ENCODE results near the gene FBXL15. TPM values are rescaled to one million over a fixed set of nuclear protein-coding genes. Genes with fewer than 3 reads are reported as not detected.

The FBXL15 gene
- total and polyA plus RNA-seq, 9 of the 15 experiments (the other 6 are each of a cell fraction or from before 2014, with no cell fraction given) = 0.08 to 25.9 (median 3.5) TPM

- H3K27ac ChIP-seq (ENCODE audit: extremely low read depth, low read depth, low read length) = no peak overlapping the region
- FAIRE-seq = no peak
- DNase-seq (ENCODE audit: extremely low read depth in 1 of 4, low spot score in 3 of 4) = no peak
- H3K9me1 ChIP-seq (ENCODE audit: control insufficient read depth, insufficient read depth, low read length) = no peaks in the 10 kb centered on the region
- no peak overlapping the region for H2AFZ ChIP-seq (ENCODE audit: low read depth, low read length)
- H3K4me3 ChIP-seq = no peak overlapping the region
- no peak overlapping the region for H3K9ac ChIP-seq (ENCODE audit: insufficient read depth in 1 of 2, low read depth in 2 of 2, low read length in 2 of 2)
- no peaks in the 10 kb centered on the region for H3K79me2 ChIP-seq (ENCODE audit: control insufficient read depth, insufficient read depth, low read length)
- in situ Hi-C loops (cut with MboI) = loop anchor here (25.0 kb wide), 1 partner anchor 210 kb away; no protein-coding TSS in a partner anchor
- no peak overlapping the region for H3K4me2 ChIP-seq (ENCODE audit: insufficient read depth, low read length)
- CTCF ChIA-PET (ENCODE audit: low intra/inter-chr PET ratio) = no interaction called here
- intact Hi-C loops (cut with micrococcal nuclease) = no loop called here
- H3K9me3 ChIP-seq (replicated peaks; ENCODE audit: control insufficient read depth, insufficient read depth, low read depth, low read length) = no peaks in the 10 kb centered on the region
- POLR2A ChIA-PET = no interaction called here
- H4K20me1 ChIP-seq (replicated peaks; ENCODE audit: control insufficient read depth, insufficient read depth, low read length) = no peaks in the 10 kb centered on the region
- H3K4me1 ChIP-seq (replicated peaks in 1 of 2; ENCODE audit: control insufficient read depth in 2 of 2, insufficient read depth in 2 of 2, low read length in 2 of 2) = peaks cover 0 to 1% of the 10 kb centered on the region in 2 experiments; a peak in 1 of 5 replicates
- H3K27me3 ChIP-seq (ENCODE audit: control insufficient read depth in 2 of 2, insufficient read depth in 2 of 2, low read length in 2 of 2) = no peaks in the 10 kb centered on the region
- no peak for ATAC-seq
- peaks cover 55% of the 10 kb centered on the region; the same call in 2 of the 3 replicates for H3K36me3 ChIP-seq (ENCODE audit: control insufficient read depth, insufficient read depth, low read length)
- 95% methylated on average over 12 of the region's 12 CpGs for whole genome bisulfite sequencing (ENCODE audit: insufficient coverage, low coverage, missing lambda C conversion rate)
- no TSS peak for BruUV-seq (replicated peaks)
- TF ChIP-seq NFE2L1 (tag; IDR thresholded peaks at IDR 0.05; ENCODE audit: borderline replicate concordance, low read depth) (no peak), PHF8 (IDR thresholded peaks at IDR 0.05; ENCODE audit: borderline replicate concordance, low read length) (no peak), ZNF507 (tag; conservative IDR thresholded peaks at IDR 0.05) (no peak), ZNF398 (CRISPR knock-in tag; IDR thresholded peaks at IDR 0.05) (no peak), BHLHE40 (IDR thresholded peaks at IDR 0.05; ENCODE audit: low read length) (no peak), TRIM28 (IDR thresholded peaks at IDR 0.05) (no peak), POLR2A (conservative IDR thresholded peaks at IDR 0.05) (no peak), FOSL1 (tag; conservative IDR thresholded peaks at IDR 0.05) (no peak), RAD51 (IDR thresholded peaks at IDR 0.05; ENCODE audit: borderline replicate concordance, low read depth) (no peak), PCBP2 (IDR thresholded peaks at IDR 0.05; ENCODE audit: low read depth, low read length, poor library complexity, severe bottlenecking) (no peak), ZBTB8A (IDR thresholded peaks at IDR 0.05; ENCODE audit: partially characterized antibody) (no peak), ZNF239 (CRISPR knock-in tag; IDR thresholded peaks at IDR 0.05) (no peak), MCM5 (IDR thresholded peaks at IDR 0.05; ENCODE audit: low read depth) (no peak), TOE1 (IDR thresholded peaks at IDR 0.05; ENCODE audit: borderline replicate concordance) (no peak), TOE1 (CRISPR knock-in tag; IDR thresholded peaks at IDR 0.05; ENCODE audit: borderline replicate concordance, low read depth) (no peak), ZKSCAN3 (CRISPR knock-in tag; IDR thresholded peaks at IDR 0.05) (no peak), CREB3L1 (IDR thresholded peaks at IDR 0.05; ENCODE audit: borderline replicate concordance, low read depth) (no peak), NCOA2 (IDR thresholded peaks at IDR 0.05; ENCODE audit: partially characterized antibody in 2 of 2) (no peak), ZNF707 (CRISPR knock-in tag; conservative IDR thresholded peaks at IDR 0.05) (no peak), MXD1 (CRISPR knock-in tag; IDR thresholded peaks at IDR 0.05; ENCODE audit: borderline replicate concordance, poor library complexity, severe bottlenecking) (no peak)
Measured at GRCh38 chr10:102376901-102377300, 43.7 kb upstream of the FBXL15 start.
